Osteoblast (primary cell): ENCODE data around the gene PHLDB2. TPM values are rescaled to one million over a fixed set of nuclear protein-coding genes. Genes with fewer than 3 reads are reported as not detected.

Source experiments
- DNase-seq: peaks from one replicate; pipeline ENCODE4 v3.0.0; 2011; ENCODE audit warnings: low spot score, mixed read lengths; ENCODE audit not compliant: insufficient read length; ENCODE audit errors: missing footprints
- H2AFZ ChIP-seq: 2 replicates; pipeline ENCODE4 v1.6.0; 2011; ENCODE audit warnings: mild to moderate bottlenecking, low read length
- H3K27ac ChIP-seq: 2 replicates; pipeline ENCODE4 v1.5.1; 2011; ENCODE audit warnings: mild to moderate bottlenecking, low read depth, low read length, moderate library complexity
- H3K27me3 ChIP-seq: 2 replicates; pipeline ENCODE4 v1.6.0; 2012; ENCODE audit warnings: mild to moderate bottlenecking, control low read depth, inconsistent platforms, low read length, moderate library complexity; ENCODE audit not compliant: insufficient read depth
- H3K36me3 ChIP-seq: 2 replicates; pipeline ENCODE4 v1.5.1; 2011; ENCODE audit warnings: mild to moderate bottlenecking, low read length, control low read depth, moderate library complexity; ENCODE audit not compliant: insufficient read depth
- H3K4me1 ChIP-seq: 2 replicates; pipeline ENCODE4 v1.5.1; 2011; ENCODE audit warnings: mild to moderate bottlenecking, low read length, control low read depth, moderate library complexity; ENCODE audit not compliant: insufficient read depth
- H3K4me2 ChIP-seq: 2 replicates; pipeline ENCODE4 v1.6.0; 2011; ENCODE audit warnings: mild to moderate bottlenecking, low read length; ENCODE audit not compliant: insufficient read depth
- H3K4me3 ChIP-seq: fragments of 200-600 bp; sonication (generic); 3 replicates; pipeline ENCODE4 v1.5.1; 2012; ENCODE audit warnings: mild to moderate bottlenecking, low read length, inconsistent platforms; ENCODE audit not compliant: insufficient read depth
- H3K79me2 ChIP-seq: 2 replicates; pipeline ENCODE4 v1.6.0; 2012; ENCODE audit warnings: mild to moderate bottlenecking, low read length, control low read depth, inconsistent platforms; ENCODE audit not compliant: insufficient read depth
- H3K9me3 ChIP-seq: 2 replicates; pipeline ENCODE4 v1.5.1; 2011; ENCODE audit warnings: low read depth, low read length, control low read depth
- H4K20me1 ChIP-seq: 2 replicates; pipeline ENCODE4 v1.6.0; 2012; ENCODE audit warnings: mild to moderate bottlenecking, low read length, control low read depth; ENCODE audit not compliant: insufficient read depth
- total RNA-seq: library from RNA; depleted of rRNA; stranded (reverse); fragments of >200 nt; gene quantifications from 2 replicates; pipeline ENCODE4 v1.2.3, GENCODE V29; 2012
- TF ChIP-seq, protein P1 (sequence below): IDR thresholded peaks from 2 replicates; pipeline ENCODE4 v1.5.1; 2011; ENCODE audit warnings: mild to moderate bottlenecking, low read depth, low read length, moderate library complexity; ENCODE audit errors: extremely low read depth

PHLDB2 gene
- total RNA-seq, 1 donor: 107 TPM

DNA sequence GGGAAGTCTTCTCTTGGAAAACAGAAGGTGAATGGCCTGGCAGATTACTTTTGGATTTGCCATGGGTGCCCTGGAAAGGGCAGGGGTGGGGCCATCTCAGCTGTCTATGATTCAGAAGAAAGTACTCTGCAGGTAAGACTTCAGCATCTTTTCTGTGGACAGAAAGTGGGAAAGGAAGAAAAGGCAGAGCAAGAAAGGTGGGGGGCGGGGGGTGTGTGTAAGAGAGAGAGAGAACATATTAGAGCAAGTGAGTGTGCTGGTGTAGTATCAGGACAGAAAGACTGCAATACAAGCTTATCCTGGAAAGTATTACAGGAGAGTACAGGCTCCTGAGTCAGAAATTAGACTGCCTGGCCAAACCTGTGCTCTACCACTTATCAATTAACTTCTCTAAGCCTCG, 145.1 kb downstream of the PHLDB2 start:
- DNase-seq: no peak
- Histone ChIP-seq H2AFZ (no peak overlapping the region), H3K79me2 (no peaks in the 10 kb centered on the region), H3K27me3 (no peaks in the 10 kb centered on the region), H4K20me1 (no peaks in the 10 kb centered on the region), H3K27ac (no peak overlapping the region), H3K4me3 (no peak overlapping the region), H3K4me1 (peaks cover 30% of the 10 kb centered on the region), H3K9me3 (no peaks in the 10 kb centered on the region), H3K36me3 (no peaks in the 10 kb centered on the region), H3K4me2 (no peak overlapping the region)
- TF ChIP-seq, protein P1, sequence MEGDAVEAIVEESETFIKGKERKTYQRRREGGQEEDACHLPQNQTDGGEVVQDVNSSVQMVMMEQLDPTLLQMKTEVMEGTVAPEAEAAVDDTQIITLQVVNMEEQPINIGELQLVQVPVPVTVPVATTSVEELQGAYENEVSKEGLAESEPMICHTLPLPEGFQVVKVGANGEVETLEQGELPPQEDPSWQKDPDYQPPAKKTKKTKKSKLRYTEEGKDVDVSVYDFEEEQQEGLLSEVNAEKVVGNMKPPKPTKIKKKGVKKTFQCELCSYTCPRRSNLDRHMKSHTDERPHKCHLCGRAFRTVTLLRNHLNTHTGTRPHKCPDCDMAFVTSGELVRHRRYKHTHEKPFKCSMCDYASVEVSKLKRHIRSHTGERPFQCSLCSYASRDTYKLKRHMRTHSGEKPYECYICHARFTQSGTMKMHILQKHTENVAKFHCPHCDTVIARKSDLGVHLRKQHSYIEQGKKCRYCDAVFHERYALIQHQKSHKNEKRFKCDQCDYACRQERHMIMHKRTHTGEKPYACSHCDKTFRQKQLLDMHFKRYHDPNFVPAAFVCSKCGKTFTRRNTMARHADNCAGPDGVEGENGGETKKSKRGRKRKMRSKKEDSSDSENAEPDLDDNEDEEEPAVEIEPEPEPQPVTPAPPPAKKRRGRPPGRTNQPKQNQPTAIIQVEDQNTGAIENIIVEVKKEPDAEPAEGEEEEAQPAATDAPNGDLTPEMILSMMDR: no peak

DNA sequence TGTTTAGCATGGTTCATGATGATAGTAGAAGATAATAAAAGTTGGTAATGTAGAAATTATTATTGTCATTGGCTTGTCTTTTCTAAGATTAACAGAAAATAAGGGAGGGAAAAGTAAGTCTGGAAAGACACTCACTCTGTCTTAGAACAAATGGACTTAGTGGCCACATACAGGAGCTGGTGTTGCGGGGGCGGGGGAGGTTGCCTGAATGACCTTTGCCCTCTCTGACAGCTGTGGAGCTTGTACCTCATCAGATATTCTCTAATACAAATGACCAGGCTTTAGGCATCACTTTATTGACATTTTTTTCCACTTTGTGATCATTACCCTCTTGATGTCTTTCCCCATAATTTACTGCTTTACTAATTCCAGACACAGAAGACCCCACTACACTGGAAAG, 145.6 kb downstream of the PHLDB2 start:
- H2AFZ ChIP-seq: no peak overlapping the region

DNA sequence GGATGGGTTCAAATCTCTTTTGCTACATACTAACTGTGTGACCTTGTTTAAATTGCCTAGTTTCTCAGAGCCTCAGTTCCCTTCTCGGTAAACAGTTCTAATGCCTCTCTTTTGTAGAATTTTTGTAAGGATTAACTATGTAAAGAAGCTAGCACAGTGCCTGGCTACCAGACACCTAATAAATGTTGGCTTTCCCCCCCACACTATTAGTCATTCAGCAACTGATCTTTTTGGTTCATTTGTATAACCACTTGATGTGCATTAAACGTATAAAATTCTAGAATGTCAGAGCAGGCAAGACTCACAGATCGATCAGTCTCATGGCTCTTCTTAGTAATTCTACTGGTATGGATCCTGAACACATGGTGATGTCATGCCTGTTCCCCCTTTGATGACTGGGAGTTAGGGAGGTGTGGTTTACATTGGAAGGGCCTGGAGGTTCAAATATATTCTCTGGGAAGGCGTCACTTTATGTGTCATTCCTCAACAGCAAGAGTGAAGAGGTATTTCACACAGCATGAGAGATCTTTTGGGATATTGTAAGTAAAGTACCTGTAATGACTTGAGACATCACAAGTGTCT, 146.1 kb downstream of the PHLDB2 start:
- Histone ChIP-seq H3K36me3 (no peaks in the 10 kb centered on the region), H3K27me3 (no peaks in the 10 kb centered on the region), H4K20me1 (no peaks in the 10 kb centered on the region), H2AFZ (peak overlapping the region; percentile 39), H3K27ac (no peak overlapping the region), H3K79me2 (no peaks in the 10 kb centered on the region), H3K4me1 (peaks cover 30% of the 10 kb centered on the region), H3K9me3 (no peaks in the 10 kb centered on the region), H3K4me2 (no peak overlapping the region), H3K4me3 (no peak overlapping the region)
- DNase-seq: no peak
- TF ChIP-seq, protein P1: no peak

More for the DNA sequence above, 145.6 kb downstream of the PHLDB2 start:
- Histone ChIP-seq H3K4me2 (no peak overlapping the region), H3K79me2 (no peaks in the 10 kb centered on the region), H3K27me3 (no peaks in the 10 kb centered on the region), H3K4me3 (no peak overlapping the region), H3K36me3 (no peaks in the 10 kb centered on the region), H4K20me1 (no peaks in the 10 kb centered on the region), H3K9me3 (no peaks in the 10 kb centered on the region), H3K27ac (no peak overlapping the region), H3K4me1 (peaks cover 30% of the 10 kb centered on the region)
- TF ChIP-seq, protein P1: no peak
- no peak for DNase-seq

DNA sequence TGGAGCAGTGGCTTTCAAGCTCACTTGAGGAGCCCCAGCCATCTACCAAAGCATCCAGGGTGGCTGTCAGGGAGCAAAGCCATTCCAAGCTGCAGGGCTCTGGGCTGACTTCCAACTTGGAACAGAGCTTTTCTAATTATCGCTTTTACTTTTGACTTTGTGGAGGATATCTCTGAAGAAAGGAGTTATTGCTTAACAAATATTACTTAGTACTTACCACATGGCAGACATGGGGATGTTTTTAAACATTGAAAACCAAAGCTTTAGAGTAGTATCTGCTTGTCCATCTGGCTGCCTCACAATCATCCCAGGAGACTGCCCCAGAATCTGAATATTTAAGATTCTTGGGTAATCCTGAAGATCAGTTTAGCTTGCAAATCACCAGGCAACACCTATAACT, 148.6 kb downstream of the PHLDB2 start:
- TF ChIP-seq, protein P1: no peak

More for the DNA sequence above, 148.6 kb downstream of the PHLDB2 start:
- peak overlapping the region; percentile 23 for H3K27ac ChIP-seq
- H3K4me1 ChIP-seq: peaks cover 22% of the 10 kb centered on the region
- no peaks in the 10 kb centered on the region for H3K79me2 ChIP-seq
- no peak for DNase-seq
- no peak overlapping the region for H3K4me3 ChIP-seq
- no peak overlapping the region for H2AFZ ChIP-seq
- H3K9me3 ChIP-seq: no peaks in the 10 kb centered on the region
- H3K36me3 ChIP-seq: no peaks in the 10 kb centered on the region
- no peaks in the 10 kb centered on the region for H3K27me3 ChIP-seq
- peak overlapping the region; percentile 19 for H3K4me2 ChIP-seq
- no peaks in the 10 kb centered on the region for H4K20me1 ChIP-seq
